Lower leg skin (tissue), 4 donors: ENCODE data around the gene EGLN2. TPM values are rescaled to one million over a fixed set of nuclear protein-coding genes. Genes with fewer than 3 reads are reported as not detected.

Source experiments
- DNase-seq, 2 donors: peaks; one replicate each; pipeline ENCODE4 v3.0.0-alpha.2; 2019; ENCODE audit warnings: low spot score in 2 of 2
- H3K4me3 ChIP-seq: fragments of 200-600 bp; sonication (generic); 2 replicates; pipeline ENCODE4 v1.5.1; 2017; ENCODE audit warnings: mild to moderate bottlenecking, low read depth; ENCODE audit not compliant: poor library complexity, severe bottlenecking
- CTCF ChIP-seq, 3 donors: fragments of 450-650 bp; IDR thresholded peaks; one replicate each; pipeline ENCODE4 v1.5.1; 2016; ENCODE audit warnings: antibody characterized with exemption in 3 of 3, mild to moderate bottlenecking in 3 of 3, moderate library complexity in 2 of 3
- POLR2A ChIP-seq, 2 donors: fragments of 450-650 bp; IDR thresholded peaks; one replicate each; pipeline ENCODE4 v1.6.1; 2016 to 2017; ENCODE audit warnings: antibody characterized with exemption in 2 of 2, mild to moderate bottlenecking in 1 of 2, moderate library complexity in 1 of 2
- WGBS, 2 donors: methylation state at CpG; one replicate each; pipeline ENCODE4 v1.1.5; 2018; 5-methylcytosine and 5-hydroxymethylcytosine counted together
- intact Hi-C: fragments of 100-400 bp; cut with DNase I; formaldehyde crosslinking; loops from one replicate; pipeline ENCODE4 v1.15.0; 2023; ENCODE audit warnings: low total_unique reads
- total RNA-seq, 4 donors: library from RNA; depleted of rRNA; stranded (reverse); fragments of >200 nt; gene quantifications; one replicate each; pipeline ENCODE4 v1.1.0, GENCODE V29; 2016

EGLN2 gene
- total RNA-seq, 4 donors from 2014 or later = 34.4 to 52.8 (median 45.1) TPM

- intact Hi-C loops = no loop called here
- peak in 1 of 2 donors; percentile 91 for DNase-seq
- no peak for TF ChIP-seq CTCF (IDR thresholded peaks at IDR 0.05)
- no peak for TF ChIP-seq POLR2A (IDR thresholded peaks at IDR 0.05)
- H3K4me3 ChIP-seq = no peak overlapping the region
- 14 to 16% methylated on average over 9 to 11 of the region's 11 CpGs for WGBS, 2 donors
Measured at GRCh38 chr19:40802300-40803169, 3.5 kb downstream of the EGLN2 start.

- intact Hi-C loops = no loop called here
- TF ChIP-seq POLR2A (IDR thresholded peaks at IDR 0.05) (no peak), CTCF (IDR thresholded peaks at IDR 0.05) (no peak)
- H3K4me3 ChIP-seq = no peak overlapping the region
- DNase-seq = no peak
- 37 to 45% methylated on average over 9 of the region's 9 CpGs for WGBS, 2 donors
Measured at GRCh38 chr19:40803170-40803856, 4.3 kb downstream of the EGLN2 start.

- 64 to 84% methylated on average over 6 of the region's 6 CpGs for WGBS, 2 donors
Measured at GRCh38 chr19:40803857-40804782, 5.1 kb downstream of the EGLN2 start.

GRCh38 chr19:40804783-40805242 is 5.8 kb downstream of the EGLN2 start:
- 49 to 59% methylated on average over 7 of the region's 7 CpGs for WGBS, 2 donors
- intact Hi-C loops = loop anchor here (5.0 kb wide), 1 partner anchor 143 kb away; no protein-coding TSS in a partner anchor
- TF ChIP-seq POLR2A (IDR thresholded peaks at IDR 0.05) (no peak), CTCF (IDR thresholded peaks at IDR 0.05) (no peak)
- DNase-seq = no peak
- no peak overlapping the region for H3K4me3 ChIP-seq

More at GRCh38 chr19:40803857-40804782, 5.1 kb downstream of the EGLN2 start:
- intact Hi-C loops = no loop called here
- TF ChIP-seq POLR2A (IDR thresholded peaks at IDR 0.05) (no peak), CTCF (IDR thresholded peaks at IDR 0.05) (no peak)
- no peak for DNase-seq
- no peak overlapping the region for H3K4me3 ChIP-seq

GRCh38 chr19:40805258-40805868 is 6.4 kb downstream of the EGLN2 start:
- intact Hi-C loops = loop anchor here (5.0 kb wide), 1 partner anchor 143 kb away; no protein-coding TSS in a partner anchor
- TF ChIP-seq POLR2A (IDR thresholded peaks at IDR 0.05) = no peak
- no peak for TF ChIP-seq CTCF (IDR thresholded peaks at IDR 0.05)
- DNase-seq = no peak
- 43 to 67% methylated on average over 2 of the region's 2 CpGs for WGBS, 2 donors
- no peak overlapping the region for H3K4me3 ChIP-seq
